Kasumi-1 (cell line): ENCODE results near the gene PACSIN2.

ENCODE experiments used
- DNase-seq, 2 experiments: peaks; one replicate each; lab custom pipeline; 2025; lab: John Stamatoyannopoulos, UW

The PACSIN2 gene

DNA sequence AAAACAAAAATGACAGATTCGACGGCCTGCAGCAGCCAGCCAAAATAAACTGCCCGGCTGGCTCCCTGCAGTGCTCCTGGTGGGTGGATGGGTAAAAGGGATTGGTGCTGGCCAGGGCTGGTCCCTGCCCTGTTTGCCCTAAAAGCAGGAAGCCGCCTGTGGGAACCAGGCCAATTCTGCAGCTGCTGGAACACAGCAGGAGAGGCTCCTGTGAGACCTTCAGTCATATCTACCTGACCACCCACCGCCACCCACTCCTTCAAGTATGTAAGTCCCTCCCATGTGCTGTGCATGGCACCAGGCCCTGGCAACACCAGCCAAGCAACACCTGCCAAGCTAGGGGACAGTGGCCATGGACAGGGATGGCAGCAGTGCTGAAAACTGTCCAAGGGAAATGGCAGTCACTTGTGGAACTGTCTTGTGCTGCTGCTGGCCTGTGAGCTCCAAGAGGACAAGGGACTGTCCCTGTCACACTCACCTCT, 109.2 kb downstream of the PACSIN2 start:
- DNase-seq: no peak

DNA sequence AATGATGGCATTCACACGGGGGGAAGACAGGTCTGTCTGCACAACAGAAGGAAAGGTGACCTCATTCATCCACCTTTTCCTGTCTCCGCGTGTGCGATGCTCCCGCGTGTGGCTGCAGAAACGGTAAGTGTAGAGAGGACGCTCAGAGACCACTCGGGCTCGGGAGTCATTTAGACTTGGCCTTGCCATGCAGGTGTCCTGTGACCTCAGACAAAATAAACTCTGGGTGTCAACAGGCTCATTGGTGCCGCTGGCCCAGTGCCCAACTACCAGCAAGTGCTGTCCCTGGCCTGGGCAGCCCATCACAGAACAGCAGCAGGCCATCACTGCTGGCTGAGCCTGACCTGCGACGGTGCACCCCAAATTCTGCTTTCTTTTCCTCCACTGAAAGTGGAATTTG, 109.7 kb downstream of the PACSIN2 start:
- no peak for DNase-seq

DNA sequence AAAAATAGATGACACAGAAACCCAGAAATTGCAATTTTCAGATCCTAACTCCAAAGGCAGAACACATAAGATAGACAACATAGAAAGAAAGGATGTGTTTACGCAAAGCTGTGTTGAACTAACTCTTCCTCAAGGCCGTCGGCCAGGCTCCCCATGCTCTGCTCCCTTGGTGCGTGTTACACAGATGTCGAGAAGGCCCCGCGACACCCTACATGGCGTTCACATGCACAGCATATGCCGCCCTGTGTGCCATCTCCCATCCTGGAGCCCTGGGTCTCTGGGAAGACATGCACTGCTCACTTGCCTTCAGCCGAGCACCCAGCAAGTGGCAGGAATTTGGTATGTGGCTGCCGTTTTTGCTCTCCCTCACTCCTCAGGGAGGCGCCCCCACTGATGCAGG, 110.9 kb downstream of the PACSIN2 start:
- DNase-seq: no peak

DNA sequence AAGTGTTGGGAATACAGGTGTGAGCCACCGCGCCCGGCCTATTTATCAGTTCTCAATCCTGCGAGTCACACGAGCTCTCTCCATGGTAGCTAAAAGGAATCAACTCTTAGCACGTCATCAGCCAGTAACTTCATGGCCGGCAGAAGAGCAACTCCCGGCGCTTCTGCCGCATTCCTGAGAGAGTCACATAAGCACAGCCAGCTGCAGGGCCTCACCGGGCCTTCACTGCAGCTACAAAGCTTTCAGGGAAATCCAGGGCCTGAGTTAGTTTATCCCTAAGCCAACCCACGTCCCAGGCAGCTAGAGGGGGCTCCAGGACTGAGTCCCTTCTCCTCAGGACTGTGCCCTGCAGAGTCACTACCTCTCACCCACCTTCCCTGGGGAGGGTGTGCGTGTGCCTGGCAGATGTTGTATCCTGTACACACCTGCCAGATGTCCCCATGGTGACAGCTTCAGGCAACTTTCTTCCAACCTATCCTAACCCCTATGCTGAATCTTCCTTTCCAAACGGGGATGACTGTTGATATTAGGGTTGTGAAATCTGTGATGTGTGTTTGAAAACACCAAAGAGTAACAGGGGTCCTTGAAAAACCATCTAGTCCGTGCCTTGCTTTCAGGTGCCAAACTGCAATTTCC, 112.0 kb downstream of the PACSIN2 start:
- DNase-seq: no peak

DNA sequence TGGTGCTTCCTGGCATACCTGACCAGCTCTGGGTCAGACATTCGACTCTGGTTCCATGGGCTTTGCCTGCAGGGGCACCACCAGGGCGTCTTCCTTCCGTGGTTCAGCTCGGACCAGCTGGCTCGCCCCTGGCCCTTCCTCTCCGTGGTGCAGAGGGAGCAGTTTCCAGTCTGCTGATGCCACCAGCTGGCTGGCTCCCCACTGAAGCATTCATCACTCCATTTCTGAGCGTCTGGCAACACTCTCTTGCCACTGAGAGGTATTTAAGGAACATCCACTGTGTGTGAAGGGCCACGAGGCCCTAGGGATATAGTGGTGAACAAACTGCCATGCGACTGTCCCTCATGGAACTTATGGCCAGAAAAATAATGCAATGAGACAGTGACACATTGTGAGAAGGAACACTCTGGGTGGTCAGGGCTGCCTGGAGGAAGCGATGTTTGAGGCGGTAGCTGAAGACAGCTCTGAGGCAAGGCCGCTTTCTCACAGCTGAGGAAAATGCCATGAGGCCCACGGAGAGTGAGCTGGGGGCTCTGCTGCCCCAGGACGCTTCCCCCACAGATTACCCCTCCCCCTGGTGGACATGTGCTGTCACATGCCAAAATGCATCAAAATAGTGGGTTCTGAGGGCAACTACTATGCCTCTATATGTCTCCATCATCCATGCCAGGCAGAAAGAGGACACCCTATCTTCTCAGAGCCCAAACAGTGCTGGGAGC, 113.0 kb downstream of the PACSIN2 start:
- DNase-seq: peak; percentile 14 to 27

DNA sequence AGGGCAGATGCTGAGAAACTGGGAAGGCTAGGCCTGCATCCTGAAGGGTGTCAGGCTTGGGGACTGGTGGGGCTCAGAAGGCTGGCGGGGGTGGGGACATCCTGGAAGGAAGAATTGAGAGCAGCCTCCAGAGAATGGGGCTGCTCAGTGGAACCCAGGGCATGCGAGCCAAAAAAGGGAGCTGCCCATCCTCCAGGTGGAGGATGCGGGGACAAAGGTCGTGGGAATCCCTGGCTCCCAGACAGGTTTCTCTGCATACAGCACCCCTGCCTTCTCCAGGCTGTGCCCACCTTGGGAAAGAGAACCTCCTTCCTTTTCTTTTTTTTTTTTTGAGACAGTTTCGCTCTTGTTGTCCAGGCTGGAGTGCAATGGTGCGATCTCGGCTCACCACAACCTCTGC, 117.0 kb downstream of the PACSIN2 start:
- DNase-seq: no peak

DNA sequence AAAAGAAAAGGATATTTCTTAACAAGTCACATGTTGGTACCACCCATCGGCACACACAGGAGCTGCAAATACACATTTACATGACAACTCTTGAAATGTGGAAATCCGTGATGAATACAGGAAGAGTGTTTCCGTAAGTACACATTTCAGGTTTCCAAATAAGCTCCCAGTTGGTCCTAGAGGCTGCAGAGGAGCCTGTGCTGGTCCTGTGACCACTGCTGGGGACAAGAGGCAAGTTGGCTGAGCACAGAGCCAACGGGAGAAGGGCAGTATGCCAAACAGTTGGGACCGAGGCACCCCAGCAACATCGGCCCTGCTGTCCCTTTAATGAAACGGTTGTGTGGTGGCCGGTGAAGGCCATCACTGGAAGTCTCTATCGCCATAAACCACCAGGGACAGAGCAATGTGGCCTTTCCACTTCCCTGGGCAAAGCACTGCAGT, 119.4 kb downstream of the PACSIN2 start:
- DNase-seq: peak in 1 of 2 experiments; percentile 25

DNA sequence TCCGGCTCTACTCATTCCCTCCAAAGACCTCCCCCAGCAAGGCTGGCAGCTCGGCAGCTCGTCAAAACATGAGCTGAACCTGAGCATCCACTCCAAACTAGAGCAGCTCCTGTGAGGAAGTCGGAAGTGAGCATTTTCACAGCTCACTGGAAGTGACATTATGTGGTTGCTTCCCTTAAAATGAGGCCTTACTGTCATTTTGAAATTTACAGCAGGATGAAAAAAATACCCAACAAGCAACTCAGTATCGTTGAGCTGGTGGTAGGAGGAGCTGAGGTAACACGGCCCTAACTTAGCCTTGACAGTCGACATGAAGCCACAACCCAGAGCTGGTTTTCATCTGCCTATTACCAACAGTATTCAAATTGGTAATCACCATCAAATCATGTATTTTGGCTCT, 119.9 kb downstream of the PACSIN2 start:
- DNase-seq: peak; percentile 51 to 52

DNA sequence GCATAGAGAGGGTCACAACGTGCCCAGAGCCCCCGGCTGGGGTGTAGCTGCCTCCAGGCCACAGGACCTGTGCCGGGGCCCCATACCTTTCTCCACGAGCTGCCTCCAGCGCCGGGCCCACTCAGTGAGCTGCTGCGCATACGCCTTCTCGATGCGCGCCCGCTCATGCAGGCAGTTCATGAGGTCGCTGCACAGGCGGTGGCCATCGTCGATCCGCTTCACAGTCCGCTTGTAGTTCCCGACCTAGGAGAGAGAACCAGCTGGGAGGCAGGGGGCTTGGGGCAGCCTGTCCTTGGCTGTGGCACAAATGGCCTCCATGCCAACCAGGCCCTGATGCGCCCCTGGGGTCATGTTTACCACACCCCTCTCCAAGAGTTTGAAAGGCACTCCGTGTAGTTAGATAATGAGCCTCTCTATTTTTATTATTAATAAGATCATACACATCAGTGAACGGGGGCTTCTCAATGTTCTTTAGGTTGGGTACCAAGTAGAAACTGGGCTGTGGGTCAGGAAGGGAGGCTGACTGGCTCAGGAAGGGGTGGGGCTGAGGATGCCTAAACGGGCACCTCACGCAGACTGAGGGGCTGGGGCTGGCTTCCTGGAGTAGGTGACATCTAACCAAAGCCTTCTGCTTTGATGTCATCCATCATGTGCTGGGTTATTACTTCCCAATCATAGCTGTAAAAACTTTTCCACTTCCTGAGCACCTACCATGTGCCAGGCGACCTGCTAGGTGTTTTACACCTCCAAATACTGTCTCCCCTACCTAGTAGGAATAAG, 121.4 kb downstream of the PACSIN2 start:
- DNase-seq: no peak

DNA sequence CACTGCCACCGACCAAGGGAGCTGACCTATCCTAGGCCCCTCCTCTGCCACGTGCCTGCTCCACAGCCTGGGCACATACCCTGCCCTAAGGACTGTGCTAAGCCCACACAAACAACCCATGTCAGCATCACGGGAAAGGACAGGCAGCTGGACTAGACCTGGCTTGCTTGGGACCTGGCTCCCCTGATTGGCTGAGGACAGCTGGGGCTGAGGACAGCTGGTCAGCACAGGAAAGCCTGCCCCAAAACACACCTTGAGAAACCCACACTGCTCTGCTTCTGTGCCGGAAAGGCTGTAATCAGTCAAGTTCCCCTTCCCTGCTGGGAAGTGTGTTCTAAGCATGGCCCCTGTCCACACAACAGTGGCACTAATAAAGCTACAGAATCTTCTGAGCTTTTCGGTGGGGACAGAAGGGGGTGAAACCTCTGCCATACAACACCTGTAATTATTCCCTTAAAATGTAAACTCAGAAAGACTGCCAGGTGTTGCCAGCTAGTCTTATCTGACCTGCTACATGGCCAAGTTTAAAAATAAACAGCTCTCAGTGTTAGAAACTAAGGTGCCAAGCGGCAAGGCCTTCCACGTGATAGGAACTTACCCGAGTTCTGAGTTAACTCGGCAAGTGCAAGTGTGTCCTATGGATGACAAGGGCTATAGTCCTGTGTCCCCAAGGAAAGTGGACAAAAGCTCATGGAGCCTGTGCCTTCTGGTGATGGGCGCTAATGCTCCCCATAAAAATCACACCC, 122.2 kb downstream of the PACSIN2 start:
- DNase-seq: peak in 1 of 2 experiments; percentile 7

DNA sequence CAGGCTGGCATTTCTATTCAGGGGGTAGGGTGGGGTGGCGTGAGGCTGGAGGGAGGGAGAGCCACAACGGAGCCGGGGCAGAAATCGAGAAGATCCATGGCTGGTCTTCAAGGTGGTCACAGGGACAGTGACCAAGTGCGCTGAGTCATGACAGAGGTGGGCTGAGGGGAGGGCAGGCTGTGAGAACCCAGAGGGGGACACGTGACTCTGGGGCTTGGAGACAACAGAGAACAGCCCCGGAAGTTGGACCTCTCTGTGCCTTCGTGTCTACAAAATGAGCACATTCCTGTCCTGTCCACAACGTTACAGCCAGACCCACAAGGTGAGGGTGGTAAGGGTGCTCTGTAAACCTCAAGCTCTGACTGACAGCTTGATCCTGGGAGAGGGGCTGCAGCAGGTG, 122.8 kb downstream of the PACSIN2 start:
- peak in 1 of 2 experiments; percentile 3 for DNase-seq

DNA sequence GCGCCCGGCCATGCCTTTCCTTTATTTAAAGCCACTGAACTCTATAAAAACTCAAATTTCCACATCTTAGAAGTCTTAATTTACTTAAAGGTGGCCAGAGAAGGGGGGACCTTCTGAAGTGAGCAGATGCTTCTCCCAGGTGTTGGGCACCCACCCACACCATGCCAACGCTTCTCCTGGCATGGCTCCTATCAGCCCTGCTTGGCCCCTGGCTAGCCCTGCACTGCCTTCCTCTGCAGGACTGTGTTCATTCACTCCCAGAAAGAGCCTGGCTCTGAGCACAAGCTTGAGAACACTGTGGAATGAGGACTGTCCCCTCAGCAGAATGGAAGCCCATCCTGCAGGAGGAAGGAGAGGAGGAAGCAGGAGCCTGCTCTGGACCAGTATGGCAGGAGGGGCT, 123.3 kb downstream of the PACSIN2 start:
- DNase-seq: no peak

DNA sequence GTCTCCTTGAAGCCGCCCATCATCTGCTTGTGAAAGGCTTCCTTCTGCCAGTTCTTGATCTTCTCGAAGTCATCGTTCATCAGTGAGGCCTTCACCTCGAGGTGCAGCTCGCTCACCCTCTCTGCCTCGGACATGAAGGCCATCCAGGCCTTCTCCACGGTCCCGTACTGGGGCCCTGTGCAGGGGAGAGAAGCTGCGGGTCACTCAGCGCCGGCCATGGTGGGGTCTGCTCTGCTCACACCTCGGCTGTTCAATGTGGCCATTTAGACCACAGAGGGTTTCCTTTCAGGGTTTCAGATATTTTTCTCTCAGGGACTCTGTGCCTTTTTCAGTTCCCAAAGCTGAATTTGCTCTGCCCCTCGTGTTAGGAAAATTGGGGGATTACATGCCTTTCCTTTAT, 123.9 kb downstream of the PACSIN2 start:
- DNase-seq: no peak

DNA sequence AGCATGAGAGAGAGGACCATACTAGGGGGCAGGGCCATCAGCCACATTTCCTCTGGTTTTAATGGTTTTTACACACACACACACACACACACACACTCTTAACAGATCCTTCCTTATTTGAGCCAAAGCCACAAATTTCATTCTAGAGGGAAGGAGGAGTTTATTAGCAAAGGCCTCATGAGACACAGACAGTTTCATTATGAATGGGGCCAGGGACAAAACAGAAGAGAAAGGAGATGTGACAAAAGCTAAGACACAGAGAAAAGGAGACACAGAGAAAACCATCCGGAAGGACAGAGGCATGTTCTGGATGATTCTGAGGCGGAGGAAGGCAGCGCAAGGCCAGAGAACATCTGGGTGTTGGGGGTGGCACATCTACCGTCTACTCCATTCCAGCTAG, 125.6 kb downstream of the PACSIN2 start:
- DNase-seq: peak; percentile 91 to 95

DNA sequence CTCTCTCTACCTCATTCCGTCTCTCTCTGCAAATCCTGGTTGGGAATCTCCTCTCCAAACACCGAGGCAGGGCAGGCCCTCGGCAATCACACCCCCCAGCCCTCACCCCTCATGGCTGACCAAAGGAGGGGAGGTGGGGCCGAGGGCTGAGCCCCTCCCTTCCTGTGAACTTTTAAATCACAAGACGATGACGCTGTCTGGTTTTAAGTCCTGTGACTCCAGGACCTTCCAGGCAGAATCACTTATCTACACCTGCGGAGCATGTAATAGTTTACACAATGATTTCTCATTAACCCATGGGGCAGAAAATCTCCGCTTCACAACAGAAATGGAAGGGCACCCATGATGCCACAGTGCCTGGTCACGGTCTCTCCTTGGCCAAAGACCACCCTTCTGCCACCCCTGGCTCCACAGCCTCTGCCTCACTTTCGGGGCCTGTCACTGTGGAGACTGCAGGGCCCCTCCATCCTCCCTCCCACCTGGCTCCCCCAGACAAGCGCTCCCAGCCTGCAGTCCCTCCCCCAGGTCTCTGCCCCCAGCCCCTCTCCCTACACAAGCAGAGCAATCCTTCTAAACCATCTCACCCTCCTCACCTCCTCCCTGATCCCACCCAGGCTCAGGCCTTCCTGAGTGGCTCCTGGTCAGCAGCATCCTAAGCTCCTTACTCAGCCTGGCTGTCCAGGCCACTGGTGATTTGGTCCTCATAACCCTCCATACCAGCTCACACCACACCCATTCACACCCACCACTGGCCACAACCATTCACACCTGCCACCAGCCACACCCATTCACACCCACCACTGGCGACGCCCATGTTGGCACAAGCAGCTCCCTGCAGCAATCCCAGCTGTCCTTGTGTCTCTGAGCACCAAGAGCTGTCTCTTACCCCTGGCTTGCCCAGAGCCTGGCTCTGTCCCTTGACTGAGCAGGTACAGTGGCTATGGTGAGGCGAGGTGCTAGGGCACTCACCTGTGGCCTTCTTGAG, 127.1 kb downstream of the PACSIN2 start:
- DNase-seq: no peak

DNA sequence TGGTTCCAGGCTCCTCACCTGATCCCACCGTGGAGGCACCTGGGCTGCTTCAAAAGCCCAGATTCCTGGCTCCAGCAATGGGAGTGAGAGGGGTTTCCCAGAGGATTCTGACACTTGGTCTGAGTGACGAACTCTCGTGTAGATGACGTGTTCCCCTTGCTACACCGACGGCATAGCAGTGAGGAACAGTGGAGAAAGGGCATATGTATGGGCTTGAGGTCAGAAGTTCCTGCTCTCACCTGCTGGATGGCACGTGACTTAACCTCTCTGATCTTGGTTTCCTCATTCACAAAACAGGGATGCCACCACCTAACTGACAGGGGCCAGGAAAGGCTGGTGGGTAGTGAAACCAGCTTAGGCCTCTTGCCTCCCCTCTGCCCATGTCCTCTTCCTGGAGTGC, 127.8 kb downstream of the PACSIN2 start:
- no peak for DNase-seq

DNA sequence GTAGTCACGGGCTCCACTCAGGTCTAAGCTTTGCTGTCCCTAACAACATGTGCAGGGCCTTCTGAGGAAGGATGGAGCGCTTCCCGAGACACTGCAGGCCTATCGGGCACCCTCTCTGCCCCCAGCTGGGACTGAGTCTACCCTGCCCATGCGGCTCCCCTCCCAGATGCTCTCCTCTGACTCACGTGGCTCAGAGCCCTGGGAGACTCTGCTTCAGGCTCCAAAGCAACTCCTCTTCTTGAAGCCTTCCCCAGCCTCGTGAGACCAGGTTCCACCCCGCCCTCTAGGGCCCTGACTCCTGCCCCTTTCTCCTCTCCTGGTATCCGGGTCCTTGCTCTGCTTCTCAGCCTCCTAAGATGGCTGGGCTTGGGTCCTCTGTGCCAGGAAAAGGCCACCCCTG, 129.5 kb downstream of the PACSIN2 start:
- no peak for DNase-seq

DNA sequence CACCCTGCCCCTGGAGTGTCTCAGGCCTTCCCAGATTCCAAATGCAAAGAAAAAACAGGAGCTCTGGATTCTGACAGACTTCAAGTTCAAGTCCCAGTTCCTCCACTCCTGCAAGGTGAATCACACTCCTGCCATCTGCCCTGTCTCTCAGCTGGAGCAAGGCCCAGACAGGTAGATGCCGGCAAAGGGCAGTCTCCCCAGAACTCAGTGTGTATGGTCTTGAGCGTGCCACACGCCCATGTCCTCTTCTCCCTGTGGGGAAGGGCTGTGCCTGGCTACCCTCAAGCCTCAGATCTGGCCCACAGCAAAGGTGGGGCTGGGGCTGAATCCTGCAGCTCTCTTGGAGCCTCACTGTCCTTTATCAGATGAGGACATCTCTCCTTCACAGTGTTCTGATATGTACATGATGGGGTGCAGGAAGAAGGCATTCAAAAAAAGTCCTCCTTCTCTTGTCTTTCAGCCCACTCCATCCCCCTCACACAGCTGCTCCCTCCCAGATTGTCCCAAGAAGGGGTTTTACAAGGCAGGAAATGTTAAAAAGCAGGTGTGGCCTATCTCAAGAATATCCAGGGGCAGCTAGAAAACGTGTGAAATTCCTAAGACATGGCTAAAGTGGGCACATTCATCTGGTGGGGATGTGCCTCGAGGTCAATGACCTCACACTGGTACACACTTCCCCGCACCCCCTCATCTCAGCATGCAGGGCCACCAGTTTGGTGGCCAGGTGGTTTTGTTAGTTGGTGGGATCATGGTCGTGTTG, 130.2 kb downstream of the PACSIN2 start:
- DNase-seq: no peak

DNA sequence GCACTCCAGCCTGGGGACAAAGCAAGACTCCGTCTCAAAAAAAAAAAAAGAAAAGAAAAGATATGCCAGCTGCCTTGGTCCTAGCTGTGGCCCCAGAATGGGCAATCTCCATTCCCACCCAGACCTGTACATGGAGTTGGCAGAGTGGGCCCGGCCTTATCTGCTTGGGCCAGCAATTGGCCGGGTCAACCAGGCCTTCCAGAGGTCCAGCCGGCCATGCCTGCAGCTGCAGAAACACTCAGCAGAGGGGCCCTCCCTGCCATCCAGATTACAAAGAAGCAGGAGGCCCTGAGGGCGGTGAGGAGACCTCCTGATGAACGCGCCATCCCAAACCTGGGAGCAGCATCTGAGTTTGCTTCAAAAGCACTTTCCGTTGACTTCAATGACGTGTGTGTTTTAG, 131.0 kb downstream of the PACSIN2 start:
- DNase-seq: no peak

DNA sequence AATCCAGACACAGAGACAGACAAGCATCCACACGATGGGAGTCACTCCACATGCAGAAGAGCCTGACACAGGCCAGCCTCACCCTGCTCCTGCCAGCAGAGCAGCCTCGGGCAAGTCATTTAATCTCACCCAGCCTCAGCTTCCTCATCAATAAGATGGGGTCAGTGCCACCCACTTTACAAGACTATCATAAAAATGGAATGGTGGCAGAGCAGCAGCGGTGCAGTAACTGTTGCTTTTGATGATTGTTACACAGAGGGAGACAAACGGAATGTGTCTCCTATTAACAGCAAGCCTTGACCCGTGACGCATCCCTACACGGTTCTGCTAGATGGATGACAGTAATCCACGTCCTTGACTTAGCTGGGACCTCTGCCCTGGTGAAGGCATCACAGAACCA, 131.8 kb downstream of the PACSIN2 start:
- no peak for DNase-seq
